OCI-LY7 (cell line): ENCODE data around the gene CASP8AP2. TPM values are rescaled to one million over a fixed set of nuclear protein-coding genes. Genes with fewer than 3 reads are reported as not detected.

ENCODE experiments used
- BruUV-seq: library from RNA; stranded (reverse); fragments of 400-500 nt; replicated peaks from 2 replicates; lab custom pipeline; 2021; lab: Mats Ljungman, UMichigan
- CTCF ChIA-PET: fragments of 300-600 bp; sonication (Branson Sonifier 250); formaldehyde crosslinking; loops from one replicate; lab custom pipeline; 2022; ENCODE audit warnings: antibody characterized with exemption; ENCODE audit not compliant: unreplicated experiment; lab: Charles Lee
- POLR2A ChIA-PET: fragments of 300-600 bp; sonication (Branson Sonifier 250); formaldehyde crosslinking; loops from one replicate; lab custom pipeline; 2022; ENCODE audit warnings: antibody characterized with exemption; lab: Charles Lee
- DNase-seq: peaks from one replicate; pipeline ENCODE4 v3.0.0-alpha.2; 2015; ENCODE audit warnings: low spot score
- H2AFZ ChIP-seq: fragments of 200-600 bp; sonication (generic), shearing (Covaris generic); 2 replicates; pipeline ENCODE4 v1.6.1; 2014; ENCODE audit warnings: mild to moderate bottlenecking, antibody characterized with exemption, low read length, moderate library complexity
- H3K27ac ChIP-seq: fragments of 200-600 bp; sonication (generic); 2 replicates; pipeline ENCODE4 v1.5.1; 2014; ENCODE audit warnings: mixed run types, low read depth, mild to moderate bottlenecking, moderate library complexity, low read length, inconsistent platforms; ENCODE audit not compliant: poor library complexity, severe bottlenecking
- H3K36me3 ChIP-seq: fragments of 200-600 bp; sonication (generic); 2 replicates; pipeline ENCODE4 v1.6.1; 2014; ENCODE audit warnings: mild to moderate bottlenecking, antibody characterized with exemption, low read length, moderate library complexity, mixed read lengths; ENCODE audit not compliant: insufficient read depth
- H3K4me1 ChIP-seq: fragments of 200-600 bp; sonication (generic); 2 replicates; pipeline ENCODE4 v1.5.1; 2014; ENCODE audit warnings: mild to moderate bottlenecking, low read length; ENCODE audit not compliant: insufficient read depth, poor library complexity, severe bottlenecking
- H3K4me2 ChIP-seq: fragments of 200-600 bp; sonication (generic); 2 replicates; pipeline ENCODE4 v1.6.1; 2014; ENCODE audit warnings: mild to moderate bottlenecking, low read length
- H3K4me3 ChIP-seq: fragments of 200-600 bp; sonication (generic); 2 replicates; pipeline ENCODE4 v1.5.1; 2014; ENCODE audit warnings: mild to moderate bottlenecking, low read depth, low read length; ENCODE audit not compliant: poor library complexity, severe bottlenecking
- H3K79me2 ChIP-seq: fragments of 200-600 bp; sonication (generic); 2 replicates; pipeline ENCODE4 v1.6.1; 2016; ENCODE audit warnings: low read depth, mild to moderate bottlenecking, low read length, moderate library complexity, mixed read lengths; ENCODE audit not compliant: insufficient read depth
- H3K9me2 ChIP-seq: fragments of 200-600 bp; sonication (generic); 2 replicates; pipeline ENCODE4 v1.6.1; 2016; ENCODE audit warnings: mild to moderate bottlenecking, low read length, mixed read lengths; ENCODE audit not compliant: insufficient read depth
- H3K9me3 ChIP-seq: fragments of 200-600 bp; sonication (generic); 2 replicates; pipeline ENCODE4 v1.6.1; 2014; ENCODE audit warnings: mild to moderate bottlenecking, mixed run types, low read length, mixed read lengths
- H4K20me1 ChIP-seq: fragments of 200-600 bp; sonication (generic); 2 replicates; pipeline ENCODE4 v1.6.1; 2014; ENCODE audit warnings: mild to moderate bottlenecking, antibody characterized with exemption, low read length, moderate library complexity, mixed read lengths; ENCODE audit not compliant: insufficient read depth
- EZH2phosphoT487 ChIP-seq: fragments of 200-600 bp; sonication (generic); IDR thresholded peaks from 2 replicates; pipeline ENCODE4 v1.6.1; 2018; ENCODE audit warnings: low read depth, borderline replicate concordance, mild to moderate bottlenecking, mixed run types, antibody characterized with exemption, low read length, moderate library complexity, mixed read lengths
- intact Hi-C: fragments of 100-400 bp; cut with micrococcal nuclease; formaldehyde crosslinking; loops from one replicate; pipeline ENCODE4 v1.10.0; 2022; ENCODE audit not compliant: unreplicated experiment
- total RNA-seq, 2 experiments: library from RNA; depleted of rRNA in 1 of 2; stranded (reverse); fragments of >200 nt in 1 of 2; shearing (Covaris generic) in 1 of 2; gene quantifications; 2 replicates each; pipeline ENCODE4 v1.2.3, GENCODE V29; 2014 to 2022
- TF ChIP-seq, protein P1 (sequence below): fragments of 200-600 bp; sonication (generic); conservative IDR thresholded peaks from 2 replicates; pipeline ENCODE4 v1.5.1; 2014; ENCODE audit warnings: mild to moderate bottlenecking, antibody characterized with exemption, low read length, moderate library complexity, mixed read lengths

The CASP8AP2 gene
- total RNA-seq, 2 experiments from 2014 or later = 22.6 to 39.5 TPM

DNA sequence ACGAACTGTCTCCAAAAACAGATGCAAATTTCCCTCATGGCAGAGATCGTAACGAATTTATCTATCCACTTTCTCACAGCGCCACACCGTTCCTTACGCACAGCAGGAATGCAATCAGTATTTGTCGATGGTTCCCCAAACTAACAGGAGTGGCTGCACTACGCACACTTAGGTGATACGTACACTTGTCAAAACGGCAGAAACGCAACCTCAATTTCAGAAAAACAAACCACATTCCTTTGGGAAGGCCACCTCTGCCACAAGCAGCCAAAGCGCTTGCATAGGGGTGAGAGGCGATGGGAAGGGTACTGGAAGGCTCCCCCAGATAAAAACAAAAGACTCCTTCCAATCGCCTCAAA is 10.7 kb upstream of the CASP8AP2 start:
- Histone ChIP-seq H3K79me2 (peaks cover 62% of the 10 kb centered on the region), H3K4me1 (peaks cover 29% of the 10 kb centered on the region), H4K20me1 (peaks cover 15% of the 10 kb centered on the region; the same call in 1 of the 2 replicates), H2AFZ (peak overlapping the region; percentile 57; the same call in 1 of the 2 replicates), H3K9me3 (no peaks in the 10 kb centered on the region), H3K36me3 (peaks cover 9% of the 10 kb centered on the region; the same call in 1 of the 2 replicates), H3K27ac (peak overlapping the region; percentile 62), H3K4me3 (peak overlapping the region; percentile 87), H3K9me2 (no peaks in the 10 kb centered on the region), H3K4me2 (peak overlapping the region; percentile 68)
- POLR2A ChIA-PET = interaction anchor here (0.6 to 2.7 kb wide), 5 partner anchors 10 to 604 kb away, joined by 3 to 45 read pairs (median 5); partner anchors contain the start of gene CASP8AP2
- peak; percentile 54 for DNase-seq
- TF ChIP-seq EZH2phosphoT487 = no peak
- TF ChIP-seq, protein P1, sequence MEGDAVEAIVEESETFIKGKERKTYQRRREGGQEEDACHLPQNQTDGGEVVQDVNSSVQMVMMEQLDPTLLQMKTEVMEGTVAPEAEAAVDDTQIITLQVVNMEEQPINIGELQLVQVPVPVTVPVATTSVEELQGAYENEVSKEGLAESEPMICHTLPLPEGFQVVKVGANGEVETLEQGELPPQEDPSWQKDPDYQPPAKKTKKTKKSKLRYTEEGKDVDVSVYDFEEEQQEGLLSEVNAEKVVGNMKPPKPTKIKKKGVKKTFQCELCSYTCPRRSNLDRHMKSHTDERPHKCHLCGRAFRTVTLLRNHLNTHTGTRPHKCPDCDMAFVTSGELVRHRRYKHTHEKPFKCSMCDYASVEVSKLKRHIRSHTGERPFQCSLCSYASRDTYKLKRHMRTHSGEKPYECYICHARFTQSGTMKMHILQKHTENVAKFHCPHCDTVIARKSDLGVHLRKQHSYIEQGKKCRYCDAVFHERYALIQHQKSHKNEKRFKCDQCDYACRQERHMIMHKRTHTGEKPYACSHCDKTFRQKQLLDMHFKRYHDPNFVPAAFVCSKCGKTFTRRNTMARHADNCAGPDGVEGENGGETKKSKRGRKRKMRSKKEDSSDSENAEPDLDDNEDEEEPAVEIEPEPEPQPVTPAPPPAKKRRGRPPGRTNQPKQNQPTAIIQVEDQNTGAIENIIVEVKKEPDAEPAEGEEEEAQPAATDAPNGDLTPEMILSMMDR = no peak
- CTCF ChIA-PET = no interaction called here
- TSS peak; percentile 59 for BruUV-seq
- intact Hi-C loops = no loop called here

DNA sequence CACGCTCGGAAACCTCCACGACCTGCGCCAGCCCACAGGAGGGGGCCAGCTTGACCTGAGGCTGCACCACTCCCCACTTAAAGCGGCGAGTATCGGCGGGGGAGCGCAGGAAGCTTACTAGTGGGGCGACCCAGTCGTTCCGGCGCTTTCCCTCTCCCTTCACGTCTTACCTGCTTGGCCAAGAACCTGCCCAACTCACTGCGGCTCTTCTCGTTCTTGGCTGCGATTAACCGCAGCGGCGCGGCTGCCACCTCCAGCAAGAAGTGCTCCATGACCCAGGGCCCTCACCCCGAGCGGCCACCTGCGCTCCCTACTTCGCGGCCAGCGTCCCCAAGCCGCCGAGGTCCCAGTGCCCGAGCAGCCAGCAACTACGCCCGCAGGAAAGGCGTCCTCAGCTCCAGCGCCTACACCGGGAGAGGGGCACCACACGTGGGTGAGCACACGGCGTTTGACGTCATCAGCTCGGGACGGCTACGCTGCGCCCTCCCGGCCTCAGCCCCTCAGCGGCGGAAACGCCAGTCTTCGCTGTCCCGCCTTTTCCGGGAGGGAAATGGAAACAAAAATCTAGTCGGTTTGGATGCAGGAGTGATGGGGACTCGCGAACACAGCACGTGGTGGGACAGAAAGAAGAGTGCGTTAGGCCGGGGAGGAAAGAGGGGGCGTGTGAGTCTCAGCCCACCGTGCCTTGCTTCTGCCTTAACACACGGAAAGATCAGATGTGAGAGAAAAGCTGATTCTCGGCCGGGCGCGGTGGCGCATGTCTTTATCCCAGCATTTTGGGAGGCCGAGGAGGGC is 10.1 kb upstream of the CASP8AP2 start, which contains the start of gene MDN1:
TSS of gene MDN1 (minus strand) at position 459 of the 795 bp plus-strand sequence. CDS start at position 272, 187 bp downstream.
- H3K4me1 ChIP-seq = peaks cover 29% of the 10 kb centered on the region
- peak within 1 kb of the TSS; percentile 62 for H3K27ac ChIP-seq
- H3K36me3 ChIP-seq = peaks cover 10% of the 10 kb centered on the region; the same call in 1 of the 2 replicates
- peak within 1 kb of the TSS; percentile 87 for H3K4me3 ChIP-seq
- peaks cover 56% of the 10 kb centered on the region for H3K79me2 ChIP-seq
- H3K4me2 ChIP-seq = peak within 1 kb of the TSS; percentile 68
- ChIA-PET POLR2A (interaction anchor here (0.6 to 2.7 kb wide), 12 partner anchors 9 to 1741 kb away, joined by 3 to 45 read pairs (median 3); partner anchors contain the start of gene CASP8AP2), CTCF (interaction anchor here (1.2 kb wide), 1 partner anchor 10 kb away, joined by 7 read pairs; the partner anchor contains the start of gene CASP8AP2)
- no peaks in the 10 kb centered on the region for H3K9me2 ChIP-seq
- TF ChIP-seq, protein P1 = no peak
- no peak for TF ChIP-seq EZH2phosphoT487
- no TSS peak for BruUV-seq
- DNase-seq = peak; percentile 97
- H4K20me1 ChIP-seq = peaks cover 14% of the 10 kb centered on the region; the same call in 1 of the 2 replicates
- H2AFZ ChIP-seq = peak within 1 kb of the TSS; percentile 57
- intact Hi-C loops = no loop called here
- H3K9me3 ChIP-seq = no peaks in the 10 kb centered on the region
